Cardiac muscle cell (in vitro differentiated cells and primary cell): ENCODE results near the gene NCAM1. TPM values are rescaled to one million over a fixed set of nuclear protein-coding genes. Genes with fewer than 3 reads are reported as not detected.

Experiments
- DNase-seq, 2 donors: peaks; one replicate each; pipeline versions ENCODE4 v3.0.0 to v3.0.0-alpha.2; 2010 to 2017; ENCODE audit warnings: low read depth in 1 of 2, low spot score in 1 of 2
- H3K27ac ChIP-seq: fragments of 200-600 bp; sonication (generic); 2 replicates; pipeline ENCODE4 v1.5.1; 2016
- H3K27me3 ChIP-seq: fragments of 200-600 bp; sonication (generic); 2 replicates; pipeline ENCODE4 v1.6.0; 2016; ENCODE audit warnings: control low read depth
- H3K36me3 ChIP-seq: fragments of 200-600 bp; sonication (generic); 2 replicates; pipeline ENCODE4 v1.5.1; 2016; ENCODE audit warnings: control low read depth
- H3K4me1 ChIP-seq: fragments of 200-600 bp; sonication (generic); 2 replicates; pipeline ENCODE4 v1.8.1; 2017; ENCODE audit warnings: low read depth, mild to moderate bottlenecking, mixed run types
- H3K4me3 ChIP-seq: fragments of 200-600 bp; sonication (generic); 2 replicates; pipeline ENCODE4 v1.5.1; 2016; ENCODE audit warnings: mild to moderate bottlenecking
- H3K9me3 ChIP-seq: fragments of 200-600 bp; sonication (generic); 2 replicates; pipeline ENCODE4 v1.5.1; 2017; ENCODE audit warnings: low read depth, mild to moderate bottlenecking, control low read depth
- CTCF ChIP-seq: IDR thresholded peaks from 2 replicates; pipeline ENCODE4 v1.5.1; 2012; ENCODE audit warnings: low read depth, mild to moderate bottlenecking, low read length
- polyA plus RNA-seq: library from polyadenylated mRNA; unstranded; fragments of >200 nt; fragmentation: Nextera tagmentation; extraction: Ambion mirVana; gene quantifications from 2 replicates; pipeline ENCODE4 v1.2.1, GENCODE V29; 2016
- total RNA-seq: library from RNA; depleted of rRNA; stranded (reverse); fragments of >200 nt; gene quantifications from 2 replicates; pipeline ENCODE4 v1.2.3, GENCODE V29; 2016

NCAM1 gene
- total and polyA plus RNA-seq, 2 experiments from 2014 or later, result 61.9 to 203 TPM

GRCh38 chr11:113260541-113260940 is 299.3 kb downstream of the NCAM1 start:
- Histone ChIP-seq H3K36me3 (peaks cover 15% of the 10 kb centered on the region), H3K27ac (no peak overlapping the region), H3K4me3 (no peak overlapping the region), H3K9me3 (no peaks in the 10 kb centered on the region), H3K4me1 (peaks cover 13% of the 10 kb centered on the region), H3K27me3 (no peaks in the 10 kb centered on the region)
- no peak for DNase-seq
- TF ChIP-seq CTCF, result no peak

GRCh38 chr11:113261709-113262475 is 300.7 kb downstream of the NCAM1 start:
- no peaks in the 10 kb centered on the region for H3K9me3 ChIP-seq
- peak in 1 of 2 donors; percentile 28 for DNase-seq
- peaks cover 15% of the 10 kb centered on the region for H3K36me3 ChIP-seq
- H3K4me1 ChIP-seq, result peaks cover 4% of the 10 kb centered on the region
- H3K4me3 ChIP-seq, result no peak overlapping the region
- H3K27ac ChIP-seq, result no peak overlapping the region
- TF ChIP-seq CTCF, result no peak
- no peaks in the 10 kb centered on the region for H3K27me3 ChIP-seq

GRCh38 chr11:113262594-113262993 is 301.4 kb downstream of the NCAM1 start:
- Histone ChIP-seq H3K27me3 (no peaks in the 10 kb centered on the region), H3K4me3 (no peak overlapping the region), H3K9me3 (no peaks in the 10 kb centered on the region), H3K4me1 (no peaks in the 10 kb centered on the region), H3K36me3 (peaks cover 15% of the 10 kb centered on the region), H3K27ac (no peak overlapping the region)
- DNase-seq, result no peak
- no peak for TF ChIP-seq CTCF

GRCh38 chr11:113263458-113264259 is 302.4 kb downstream of the NCAM1 start:
- no peak overlapping the region for H3K4me3 ChIP-seq
- TF ChIP-seq CTCF, result no peak
- no peaks in the 10 kb centered on the region for H3K9me3 ChIP-seq
- no peaks in the 10 kb centered on the region for H3K4me1 ChIP-seq
- H3K27me3 ChIP-seq, result no peaks in the 10 kb centered on the region
- H3K27ac ChIP-seq, result no peak overlapping the region
- peaks cover 15% of the 10 kb centered on the region for H3K36me3 ChIP-seq
- no peak for DNase-seq

GRCh38 chr11:113265362-113265761 is 304.1 kb downstream of the NCAM1 start:
- DNase-seq, result no peak
- TF ChIP-seq CTCF, result no peak
- Histone ChIP-seq H3K4me1 (no peaks in the 10 kb centered on the region), H3K36me3 (peaks cover 13% of the 10 kb centered on the region), H3K27ac (no peak overlapping the region), H3K27me3 (no peaks in the 10 kb centered on the region), H3K4me3 (no peak overlapping the region), H3K9me3 (no peaks in the 10 kb centered on the region)
